ELF-1 (cell line): ENCODE results near the gene CYP4B1.
"Not testable (repeated sequence)": the region's sequence is repeated elsewhere in the genome, so short reads cannot be mapped to it uniquely, and the experiment has no call there.

Experiments
- DNase-seq: peaks from one replicate; pipeline ENCODE4 v3.0.0-alpha.2; 2016; ENCODE audit warnings: low read depth, low spot score

The CYP4B1 gene

GRCh38 chr1:46815133-46815532 lies 16.3 kb downstream of the CYP4B1 start:
- DNase-seq = no peak

- no peak for DNase-seq
These were observed 18.1 kb downstream of the CYP4B1 start for GRCh38 chr1:46816930-46817329.

GRCh38 chr1:46817814-46818213 lies 19.0 kb downstream of the CYP4B1 start:
- no peak for DNase-seq

GRCh38 chr1:46818591-46818990 lies 19.7 kb downstream of the CYP4B1 start:
- DNase-seq = no peak

GRCh38 chr1:46819335-46819734 lies 20.5 kb downstream of the CYP4B1 start:
- DNase-seq = no peak

GRCh38 chr1:46820076-46820475 lies 21.2 kb downstream of the CYP4B1 start:
- DNase-seq = no peak

- no peak for DNase-seq
These were observed 21.8 kb downstream of the CYP4B1 start for GRCh38 chr1:46820560-46821060.

GRCh38 chr1:46822248-46822826 lies 23.5 kb downstream of the CYP4B1 start:
- peak; percentile 26 for DNase-seq

- DNase-seq = no peak
These were observed 24.3 kb downstream of the CYP4B1 start for GRCh38 chr1:46823151-46823550.

GRCh38 chr1:46826892-46827291 lies 28.0 kb downstream of the CYP4B1 start:
- not testable (repeated sequence) for DNase-seq

GRCh38 chr1:46830665-46831322 lies 31.9 kb downstream of the CYP4B1 start:
- DNase-seq = no peak

GRCh38 chr1:46835469-46835868 lies 36.6 kb downstream of the CYP4B1 start:
- not testable (repeated sequence) for DNase-seq

GRCh38 chr1:46846386-46846785 lies 47.5 kb downstream of the CYP4B1 start:
- not testable (repeated sequence) for DNase-seq

GRCh38 chr1:46857660-46858065 lies 58.8 kb downstream of the CYP4B1 start:
- peak; percentile 30 for DNase-seq

- no peak for DNase-seq
These were observed 63.5 kb downstream of the CYP4B1 start for GRCh38 chr1:46862348-46862747.
